Left ventricle myocardium superior (tissue), 1 donor: ENCODE results near the gene TBC1D2. TPM values are rescaled to one million over a fixed set of nuclear protein-coding genes. Genes with fewer than 3 reads are reported as not detected.
A peak's percentile ranks its signal among the peaks of the same experiment; 100 is the strongest.
"Not testable (repeated sequence)": the region's sequence is repeated elsewhere in the genome, so short reads cannot be mapped to it uniquely, and the experiment has no call there.

Experiments
- ATAC-seq: fragments of 200-7000 bp; cut with Tn5 transposase; one replicate; pipeline ENCODE4 v1.9.1; 2020; ENCODE audit warnings: mild to moderate bottlenecking, moderate library complexity
- DNase-seq: peaks from one replicate; pipeline ENCODE4 v3.0.0-alpha.2; 2020
- intact Hi-C: fragments of 100-400 bp; cut with micrococcal nuclease; formaldehyde crosslinking; loops from one replicate; pipeline ENCODE4 v1.11.0; 2022
- total RNA-seq: library from RNA; stranded (reverse); fragmentation: NEBNext Ultra II Directional; extraction: Animal tissue kit (Norgen Biotek cat#: 25700); gene quantifications from one replicate; pipeline ENCODE4 v1.2.1, GENCODE V29; 2021
- donor health status: DM: no; HTN: yes; CAD: no; lungs with severe emphysema.

Gene TBC1D2
- total RNA-seq, 1 donor from 2014 or later = 2.8 TPM

GRCh38 chr9:98180996-98181395 is 74.5 kb downstream of the TBC1D2 start:
- ATAC-seq (no peak), DNase-seq (no peak)
- intact Hi-C loops = no loop called here

- DNase-seq = no peak
- no peak for ATAC-seq
- intact Hi-C loops = no loop called here
Measured at GRCh38 chr9:98178874-98179850, 76.3 kb downstream of the TBC1D2 start.

GRCh38 chr9:98176391-98177259 is 78.8 kb downstream of the TBC1D2 start:
- DNase-seq (no peak), ATAC-seq (no peak)
- intact Hi-C loops = no loop called here

- DNase-seq = no peak
- ATAC-seq = no peak
- intact Hi-C loops = no loop called here
Measured at GRCh38 chr9:98175762-98176161, 79.7 kb downstream of the TBC1D2 start.

GRCh38 chr9:98175028-98175569 is 80.3 kb downstream of the TBC1D2 start:
- no peak for DNase-seq
- intact Hi-C loops = no loop called here
- ATAC-seq = no peak

- ATAC-seq, DNase-seq, intact Hi-C loops: not testable (repeated sequence)
Measured at GRCh38 chr9:98174502-98174918, 80.9 kb downstream of the TBC1D2 start.

- no peak for ATAC-seq
- intact Hi-C loops = no loop called here
- DNase-seq = no peak
Measured at GRCh38 chr9:98173181-98173580, 82.3 kb downstream of the TBC1D2 start.

GRCh38 chr9:98172604-98173003 is 82.8 kb downstream of the TBC1D2 start:
- DNase-seq = no peak
- intact Hi-C loops = no loop called here
- no peak for ATAC-seq

GRCh38 chr9:98171176-98171925 is 84.1 kb downstream of the TBC1D2 start:
- peak; percentile 53 for ATAC-seq

GRCh38 chr9:98168941-98169488 is 86.4 kb downstream of the TBC1D2 start:
- intact Hi-C loops = no loop called here
- DNase-seq (peak; percentile 60), ATAC-seq (peak; percentile 89)

More at GRCh38 chr9:98171176-98171925, 84.1 kb downstream of the TBC1D2 start:
- no peak for DNase-seq
- intact Hi-C loops = no loop called here

GRCh38 chr9:98168153-98168780 is 87.2 kb downstream of the TBC1D2 start:
- no peak for ATAC-seq
- DNase-seq = no peak
- intact Hi-C loops = no loop called here

- no peak for DNase-seq
- intact Hi-C loops = no loop called here
Measured at GRCh38 chr9:98164912-98165311, 90.5 kb downstream of the TBC1D2 start.

GRCh38 chr9:98162613-98163012 is 92.8 kb downstream of the TBC1D2 start:
- intact Hi-C loops = no loop called here
- DNase-seq = no peak
- no peak for ATAC-seq

More at GRCh38 chr9:98164912-98165311, 90.5 kb downstream of the TBC1D2 start:
- ATAC-seq = no peak

GRCh38 chr9:98161851-98162250 is 93.6 kb downstream of the TBC1D2 start:
- intact Hi-C loops = no loop called here
- no peak for ATAC-seq
- DNase-seq = no peak

GRCh38 chr9:98159790-98160189 is 95.7 kb downstream of the TBC1D2 start:
- intact Hi-C loops = no loop called here
- ATAC-seq = no peak

GRCh38 chr9:98159301-98159700 is 96.1 kb downstream of the TBC1D2 start:
- ATAC-seq (no peak), DNase-seq (no peak)
- intact Hi-C loops = no loop called here

More at GRCh38 chr9:98159790-98160189, 95.7 kb downstream of the TBC1D2 start:
- DNase-seq = no peak

GRCh38 chr9:98158071-98158831 is 97.2 kb downstream of the TBC1D2 start:
- DNase-seq (no peak), ATAC-seq (no peak)
- intact Hi-C loops = no loop called here
